HG02623 (cell line): ENCODE results near the gene IGSF22.

Source experiments
- ATAC-seq: cut with Tn5 transposase; IDR thresholded peaks from one replicate; pipeline ENCODE4 v1.9.1; 2021; ENCODE audit warnings: moderate library complexity; ENCODE audit not compliant: unreplicated experiment

IGSF22 gene

DNA sequence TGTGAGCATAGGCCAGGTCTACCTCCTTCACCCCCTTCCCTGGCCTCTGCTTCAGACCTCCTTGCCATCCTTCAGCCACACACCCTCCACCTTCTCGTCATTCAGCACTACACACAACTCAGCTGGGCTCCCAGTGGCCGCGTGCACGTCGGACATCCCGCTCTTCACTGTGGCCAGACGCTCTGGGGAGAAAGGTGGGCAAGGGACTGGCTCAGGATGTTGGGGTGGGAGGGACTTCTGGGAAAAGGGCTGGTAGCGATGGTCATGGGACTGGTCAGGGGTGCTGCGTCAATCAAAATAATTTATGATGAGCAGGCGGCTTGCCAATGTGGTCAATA is 11.6 kb downstream of the IGSF22 start:
- no peak for ATAC-seq

DNA sequence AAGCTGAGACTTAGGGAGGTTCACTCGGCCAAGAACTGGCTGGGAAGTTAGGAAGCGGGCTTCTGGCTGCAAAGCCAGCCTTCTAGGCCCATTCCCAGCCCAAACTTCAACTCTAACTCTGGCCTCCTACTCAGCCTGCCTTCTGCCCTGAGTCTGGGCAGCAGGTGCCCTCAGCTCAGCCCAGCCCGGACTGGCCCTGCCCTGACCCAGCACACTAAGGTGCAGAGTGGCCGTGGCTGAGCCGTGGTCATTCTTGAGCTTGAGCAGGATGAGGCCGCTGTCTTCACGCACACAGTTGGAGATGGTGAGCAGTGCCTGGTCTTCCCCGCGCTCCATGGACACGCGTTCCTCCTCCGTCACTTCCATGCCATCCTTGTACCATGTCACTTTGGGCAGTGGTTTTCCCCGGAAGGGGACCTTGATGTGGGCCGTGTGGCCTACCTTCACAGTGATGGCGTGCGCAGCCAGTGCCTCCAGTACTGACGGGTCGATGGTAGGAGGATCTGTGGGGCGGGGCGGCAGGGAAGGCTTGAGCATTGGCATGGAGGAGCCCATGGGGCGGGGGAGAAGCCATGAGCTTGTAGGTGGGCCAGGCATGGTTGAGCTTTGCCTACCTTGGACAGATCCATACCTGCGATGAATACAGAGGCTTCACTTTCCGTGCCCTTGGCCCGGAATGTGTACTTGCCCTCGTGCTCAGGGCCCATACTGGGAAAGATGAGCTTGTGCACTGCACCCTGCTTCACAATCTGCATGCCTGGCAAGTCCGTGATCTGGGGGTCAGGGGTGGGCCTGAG is 12.1 kb downstream of the IGSF22 start:
- ATAC-seq, result no peak

DNA sequence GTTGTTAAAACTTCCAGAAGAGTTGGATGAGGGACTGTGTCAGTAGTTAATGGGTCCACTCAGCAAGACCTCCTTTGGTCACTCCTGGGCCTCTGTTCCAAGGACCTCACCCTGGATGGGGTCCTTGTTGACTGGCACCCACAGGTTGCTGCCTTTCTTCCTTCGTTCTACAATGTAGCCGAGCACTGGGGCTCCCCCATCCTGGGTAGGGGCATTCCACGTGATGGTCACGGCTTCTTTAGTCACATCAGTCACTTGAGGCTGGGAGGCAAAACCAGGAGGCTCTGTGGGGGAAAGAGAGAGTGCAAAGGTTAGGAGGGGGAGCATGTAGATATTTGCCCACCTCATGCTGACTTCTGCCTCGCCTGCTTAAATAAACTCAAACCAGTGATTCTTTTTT is 15.4 kb downstream of the IGSF22 start:
- ATAC-seq, result no peak

DNA sequence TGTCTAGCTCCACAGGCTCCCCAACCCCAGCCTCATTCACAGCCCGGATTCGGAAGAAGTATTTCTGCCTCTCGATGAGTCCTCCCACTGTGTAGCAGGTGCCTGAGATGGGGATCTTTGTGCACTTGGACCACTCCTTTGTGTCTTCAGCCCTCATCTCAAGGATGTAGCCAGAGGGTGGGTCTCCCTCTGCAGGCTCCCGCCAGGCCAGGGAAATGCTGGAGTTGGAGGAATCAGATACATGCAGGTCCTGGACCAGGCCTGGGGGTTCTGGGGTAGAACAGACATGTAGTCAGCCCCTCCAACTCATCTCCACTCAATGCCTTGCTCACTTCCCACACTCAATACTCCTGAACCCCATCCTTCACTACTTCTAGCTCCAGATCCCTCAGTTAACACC is 16.6 kb downstream of the IGSF22 start:
- ATAC-seq, result no peak

DNA sequence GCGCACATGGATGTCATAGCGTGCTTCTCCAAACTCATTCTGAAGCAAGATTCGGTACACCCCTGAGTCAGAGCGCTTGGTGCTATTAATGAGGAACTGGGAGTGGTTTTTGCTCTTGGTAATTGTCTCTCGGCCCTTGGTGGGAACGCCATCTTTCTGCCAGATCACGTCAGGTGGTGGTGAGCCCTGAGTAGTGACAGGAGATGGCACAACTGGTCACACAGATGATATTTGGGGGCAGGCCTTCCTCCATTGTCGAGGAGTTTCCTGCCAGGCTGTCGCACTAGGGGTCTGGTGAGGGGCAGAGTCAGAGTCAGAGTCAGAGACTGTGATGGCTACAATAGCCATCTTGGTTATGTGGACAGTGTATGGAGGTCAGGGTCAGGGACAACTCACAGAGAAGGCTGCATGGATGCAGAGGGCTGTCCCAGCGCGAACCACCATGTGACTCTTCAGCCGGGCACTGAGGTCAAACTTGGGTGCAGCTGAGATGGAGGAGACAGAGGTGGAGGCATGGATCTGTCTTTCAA is 18.1 kb downstream of the IGSF22 start:
- no peak for ATAC-seq

DNA sequence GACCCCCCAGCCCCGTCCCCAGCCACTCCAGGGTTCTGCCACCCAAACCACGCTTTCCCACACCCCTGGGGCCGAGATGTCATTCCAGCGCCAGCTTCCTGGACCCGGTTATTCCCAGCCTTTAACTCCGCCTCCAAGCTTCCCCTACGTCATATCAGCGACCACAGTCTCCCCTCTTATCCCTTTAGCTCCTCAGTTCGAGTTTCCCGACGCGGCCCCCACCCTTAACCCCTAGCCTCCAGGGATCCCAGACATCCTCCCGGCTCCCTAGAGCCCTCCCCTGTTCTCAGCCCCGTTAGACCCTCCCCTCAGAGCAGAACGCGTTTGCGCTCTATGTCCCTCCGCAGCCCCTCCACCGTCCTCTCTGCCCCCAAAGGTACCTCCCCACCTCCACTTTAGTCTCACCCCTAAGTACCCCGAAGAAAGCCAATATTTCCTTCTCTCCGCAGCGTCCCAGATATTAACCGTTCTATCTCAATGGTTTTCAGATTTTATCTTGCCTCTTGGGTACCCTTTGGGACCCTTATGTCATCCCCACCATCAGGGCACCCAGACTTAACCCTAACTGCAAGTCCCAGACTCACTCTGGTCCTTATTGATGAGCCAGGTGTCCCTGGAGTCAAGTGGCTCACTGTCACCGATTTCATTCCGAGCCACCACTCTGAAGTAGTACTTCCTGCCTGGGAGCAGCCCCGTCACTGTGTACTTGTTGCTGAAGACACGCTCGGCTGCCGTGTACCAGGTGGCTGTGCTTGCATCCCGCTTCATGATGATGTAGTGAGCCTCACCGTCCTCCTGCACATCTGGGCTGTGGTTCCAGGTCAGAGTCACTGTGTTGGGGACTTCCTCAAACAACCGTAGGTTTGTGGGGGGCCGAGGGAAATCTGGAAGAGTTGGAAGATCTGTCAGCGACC is 19.4 kb downstream of the IGSF22 start:
- no peak for ATAC-seq

DNA sequence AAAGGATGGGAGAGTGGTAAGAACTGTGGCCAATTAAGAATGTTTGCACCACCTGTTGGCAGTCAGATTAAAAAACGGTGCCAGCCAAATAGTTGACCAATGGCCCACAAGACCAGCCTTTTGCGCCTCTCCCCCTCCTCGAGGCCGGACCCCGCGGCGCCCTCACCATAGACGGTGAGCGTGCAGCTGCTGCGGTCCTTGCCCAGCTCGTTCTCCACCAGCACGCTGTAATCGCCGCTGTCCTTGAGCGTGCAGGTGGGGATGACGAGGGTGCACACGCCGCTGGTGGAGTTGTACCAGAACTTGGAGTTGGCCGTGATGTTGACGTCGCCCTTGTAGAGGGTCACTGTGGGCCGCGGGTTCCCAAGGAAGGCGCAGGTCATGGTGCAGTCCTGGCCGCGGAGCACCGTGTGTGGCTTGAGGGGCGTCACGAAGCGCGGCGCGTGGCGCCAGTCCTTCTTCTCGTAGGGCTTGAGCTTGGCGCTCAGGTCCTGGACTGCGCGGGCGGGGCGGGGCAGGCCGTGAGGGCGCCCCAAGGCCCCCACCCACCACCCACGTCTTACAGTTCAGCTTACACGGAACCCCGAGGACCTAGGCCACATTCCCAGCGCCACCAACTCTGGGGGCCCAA is 20.2 kb downstream of the IGSF22 start:
- ATAC-seq, result no peak

DNA sequence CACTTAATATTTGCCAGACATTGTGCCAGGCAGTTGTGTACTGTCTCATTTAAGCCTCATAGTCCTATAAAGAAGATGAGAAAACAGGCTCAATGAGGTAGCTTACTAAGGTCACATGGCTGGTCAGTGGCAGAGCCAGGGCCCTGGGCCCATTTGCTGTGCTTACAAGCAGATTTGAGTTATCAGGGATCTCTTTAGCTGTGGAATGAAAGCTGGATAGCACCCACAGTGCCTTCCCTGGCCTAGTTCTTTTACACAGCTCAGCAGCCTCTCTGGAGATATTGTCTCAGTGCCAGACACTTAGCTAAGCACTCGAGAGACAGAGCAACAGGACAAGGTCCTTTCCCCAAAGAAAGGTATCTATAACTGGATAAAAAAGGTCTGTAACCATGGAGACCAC is 21.3 kb downstream of the IGSF22 start:
- no peak for ATAC-seq

DNA sequence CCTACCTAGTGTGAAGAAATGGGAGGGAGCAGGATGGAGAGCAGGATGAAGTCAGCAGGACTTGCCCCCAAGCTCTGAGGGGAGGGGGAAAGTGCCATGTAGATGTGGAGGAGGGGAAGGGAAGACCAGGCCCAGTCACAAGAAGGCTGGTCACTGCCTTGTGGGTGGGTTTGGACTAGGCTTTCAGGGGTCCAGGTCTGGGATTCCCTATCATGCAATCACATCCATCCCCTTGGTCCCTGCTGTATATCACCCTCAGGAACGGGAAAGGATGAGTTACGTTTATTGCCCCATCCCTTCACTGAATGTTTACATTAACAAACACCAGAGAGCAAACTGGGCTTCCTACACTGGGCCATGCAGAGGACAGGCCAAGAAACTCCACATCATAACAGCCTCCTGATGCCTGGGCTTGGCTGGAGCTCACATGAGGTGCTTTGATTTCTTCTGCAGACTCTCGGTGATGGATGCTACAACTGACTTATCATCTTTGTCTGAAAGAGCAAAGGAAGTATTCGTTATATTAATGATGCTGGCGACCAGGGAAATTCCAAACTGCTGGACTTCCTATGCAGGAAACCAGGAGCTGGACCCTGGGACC is 21.8 kb downstream of the IGSF22 start:
- no peak for ATAC-seq

DNA sequence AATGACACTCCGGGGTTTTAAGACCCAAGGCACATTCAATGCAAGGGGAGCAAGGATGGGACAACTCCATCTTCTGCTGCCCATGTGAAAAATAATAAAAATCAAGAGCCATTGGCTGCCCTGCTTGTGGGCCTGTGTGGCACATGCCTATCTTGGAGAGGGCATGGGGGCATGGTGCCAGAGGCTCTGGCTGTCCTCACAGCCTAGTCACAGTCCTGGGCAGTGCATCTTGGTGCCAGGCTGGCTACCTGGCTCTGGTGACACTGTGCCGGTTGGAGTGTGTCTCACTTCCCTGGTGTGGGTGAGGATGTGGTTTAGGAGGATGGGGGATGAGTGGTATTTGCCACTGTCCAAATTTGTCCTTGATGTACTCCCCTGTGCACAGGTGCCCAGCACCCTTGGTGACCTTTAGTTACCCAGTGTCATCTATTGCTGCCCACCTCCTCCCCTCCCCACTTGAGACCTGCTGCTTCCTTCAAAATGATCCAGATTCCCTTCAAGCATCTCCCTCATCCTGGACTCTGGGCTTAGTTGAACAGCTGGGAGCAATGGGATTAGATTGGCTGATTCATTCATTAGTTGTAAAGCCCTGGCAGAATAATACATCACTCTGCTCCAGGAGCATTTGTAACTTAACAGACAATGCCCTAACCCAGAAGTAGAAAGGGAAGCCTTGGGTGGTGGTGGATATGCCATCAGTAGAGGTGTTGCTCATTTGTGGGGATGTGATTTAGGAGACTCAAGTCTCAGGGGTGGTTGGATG is 22.8 kb downstream of the IGSF22 start:
- no peak for ATAC-seq

DNA sequence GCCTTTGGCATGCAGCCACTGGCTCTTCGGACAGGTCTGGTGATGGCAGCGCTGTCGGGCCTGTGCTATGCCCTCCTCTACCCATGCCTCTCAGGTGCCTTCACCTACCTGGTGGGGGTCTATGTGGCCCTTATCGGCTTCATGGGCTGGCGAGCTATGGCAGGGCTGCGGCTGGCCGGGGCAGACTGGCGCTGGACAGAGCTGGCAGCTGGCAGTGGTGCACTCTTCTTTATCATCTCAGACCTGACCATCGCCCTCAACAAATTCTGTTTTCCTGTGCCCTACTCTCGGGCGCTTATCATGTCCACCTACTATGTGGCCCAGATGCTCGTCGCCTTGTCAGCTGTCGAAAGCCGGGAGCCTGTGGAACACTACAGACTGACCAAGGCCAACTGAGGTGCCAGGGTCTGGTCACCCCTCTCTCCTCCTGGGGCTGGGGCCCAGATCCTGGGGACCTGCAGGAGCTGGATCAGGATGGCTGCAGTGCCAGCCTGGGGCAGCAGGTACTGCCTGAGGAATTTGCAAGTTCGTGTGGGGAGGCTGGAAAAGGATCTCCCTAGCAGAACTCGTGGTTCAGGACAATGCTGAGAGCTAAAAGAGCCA is 24.3 kb downstream of the IGSF22 start:
- no peak for ATAC-seq

DNA sequence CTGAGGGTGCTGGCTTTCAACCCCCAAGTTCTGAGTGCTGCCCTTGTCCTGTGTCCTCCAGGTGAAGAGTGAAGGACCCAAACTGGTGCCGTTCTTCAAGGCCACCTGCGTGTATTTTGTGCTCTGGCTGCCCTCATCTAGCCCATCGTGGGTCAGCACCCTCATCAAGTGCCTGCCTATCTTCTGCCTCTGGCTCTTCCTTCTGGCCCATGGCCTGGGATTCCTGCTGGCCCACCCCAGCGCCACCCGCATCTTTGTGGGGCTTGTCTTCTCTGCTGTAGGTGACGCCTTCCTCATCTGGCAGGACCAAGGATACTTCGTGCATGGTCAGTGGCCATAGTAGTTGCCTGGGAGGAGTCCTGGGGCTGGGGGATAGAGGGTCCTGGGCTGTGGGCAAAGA is 25.1 kb downstream of the IGSF22 start:
- no peak for ATAC-seq

DNA sequence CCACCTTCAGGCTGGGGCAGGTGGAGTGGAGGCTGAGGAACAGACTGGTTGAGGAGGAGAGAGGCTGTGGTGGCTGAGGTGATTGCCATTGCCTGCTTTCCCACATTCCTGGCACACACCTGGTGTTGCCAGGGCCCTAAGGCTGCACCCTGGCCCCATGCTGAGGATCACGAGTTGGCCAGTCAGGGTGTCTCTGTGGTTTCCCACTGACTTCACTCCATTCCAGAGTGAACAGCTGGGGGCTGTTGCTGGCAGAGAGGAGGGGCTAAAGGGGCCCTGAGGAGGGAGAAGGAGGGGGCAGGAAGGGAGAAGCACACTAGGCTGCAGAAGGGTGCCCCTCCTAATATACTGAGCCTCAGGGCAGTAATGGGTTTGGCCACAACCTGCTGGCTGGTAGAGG is 25.6 kb downstream of the IGSF22 start:
- no peak for ATAC-seq

DNA sequence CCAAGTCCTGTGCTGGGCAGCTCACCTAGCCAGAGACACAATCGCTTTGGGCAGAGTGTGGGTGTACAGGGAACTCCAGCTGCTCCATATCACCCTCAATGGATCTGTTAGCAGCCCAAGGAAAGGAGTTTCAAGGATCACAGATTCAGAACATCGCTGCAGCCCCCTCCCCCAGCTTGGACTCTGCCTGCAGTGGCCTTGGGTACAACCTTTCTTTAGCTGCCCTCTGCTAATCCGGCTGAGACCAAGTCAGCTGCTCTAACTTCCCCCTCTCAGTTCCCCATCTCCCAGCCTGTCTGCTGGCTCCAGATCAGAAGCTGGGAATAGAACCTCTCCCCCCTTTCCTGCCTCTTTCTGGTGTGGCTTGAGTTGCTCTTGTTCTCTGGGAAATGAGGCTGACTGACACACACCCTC is 26.1 kb downstream of the IGSF22 start:
- no peak for ATAC-seq

DNA sequence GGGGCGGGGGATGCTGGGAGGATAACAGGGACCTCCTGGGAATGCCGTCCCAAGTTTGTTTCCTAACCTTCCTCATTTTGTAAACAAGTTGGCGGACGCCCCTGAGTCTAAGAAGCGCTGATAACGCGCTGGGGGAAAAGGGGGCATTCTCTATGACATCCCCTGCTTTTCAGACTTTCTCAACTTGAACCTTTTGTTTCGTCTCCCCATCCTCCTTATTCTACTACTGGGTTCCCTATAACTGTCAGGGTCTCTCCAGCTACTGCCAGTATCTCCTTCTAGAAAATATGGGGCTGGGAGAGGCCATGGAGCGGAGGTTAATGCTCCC is 26.8 kb downstream of the IGSF22 start:
- no peak for ATAC-seq

DNA sequence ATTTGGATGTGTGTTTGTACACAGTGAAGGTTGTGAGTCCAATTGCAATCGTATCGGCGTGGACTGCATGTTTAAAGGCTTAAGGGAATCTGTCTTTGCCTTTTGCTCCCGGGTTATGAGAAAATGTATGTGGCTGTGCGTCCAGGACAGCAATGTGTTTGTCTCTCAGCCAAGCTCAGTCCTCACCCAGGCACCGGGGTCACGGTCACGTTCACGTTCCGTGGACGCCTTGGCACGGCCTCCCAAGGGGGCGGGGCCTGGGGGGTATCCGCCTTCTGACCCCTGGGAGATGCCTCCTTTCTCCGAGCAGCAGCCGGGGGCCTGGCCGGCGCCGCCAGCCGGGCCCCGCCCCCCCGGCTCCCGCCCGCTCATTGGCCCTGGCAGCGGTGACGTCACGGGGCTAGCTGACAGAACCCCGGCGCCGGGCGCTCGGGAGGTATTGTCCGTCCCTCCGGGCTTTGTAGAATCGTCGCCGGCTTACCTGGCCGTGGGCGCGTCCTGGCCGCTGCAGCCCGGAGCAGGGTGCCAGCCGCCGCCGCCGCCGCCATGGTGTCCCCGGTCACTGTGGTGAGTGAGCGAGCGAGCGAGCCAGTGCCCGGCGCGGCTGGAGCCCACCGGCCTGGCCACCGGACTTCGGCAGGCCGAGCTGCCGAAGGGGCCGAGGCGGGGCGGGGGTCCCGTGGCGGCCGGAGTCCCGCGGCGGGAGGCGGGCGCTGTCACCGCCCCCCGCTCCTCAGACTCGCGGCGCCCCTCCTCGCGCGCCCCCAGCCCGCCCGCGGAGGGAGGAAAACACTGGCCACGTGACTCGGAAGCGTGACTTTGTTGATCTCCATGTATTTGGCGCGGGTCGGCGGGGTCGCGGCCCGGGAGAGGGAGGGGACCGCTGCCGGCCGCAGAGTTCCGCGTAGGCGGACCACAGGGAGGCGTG is 27.4 kb downstream of the IGSF22 start, which contains the start of gene TMEM86A:
Gene TMEM86A, plus strand, starts transcription at position 439 of the 928 bp plus-strand sequence. Its CDS starts 108 bp downstream, at position 547.
- peak; percentile 92 for ATAC-seq

DNA sequence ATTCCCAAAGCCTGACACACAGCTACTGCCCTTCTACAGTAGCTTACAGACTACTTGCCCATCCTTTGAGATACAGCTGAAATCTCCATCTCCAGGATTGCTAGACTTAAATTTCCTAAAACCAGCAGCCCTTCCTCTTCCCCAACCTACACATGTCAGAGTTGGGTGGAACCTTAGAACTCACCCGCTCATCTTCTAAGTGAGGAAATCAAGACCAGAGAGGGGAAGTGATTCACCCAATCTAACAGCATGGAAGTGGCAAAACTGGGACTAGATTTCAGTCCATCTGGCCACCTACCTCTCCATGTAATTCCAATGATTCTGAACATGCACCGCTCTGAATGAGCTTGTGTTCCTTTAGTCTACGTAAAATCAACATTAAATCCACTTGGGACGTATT is 28.4 kb downstream of the IGSF22 start:
- no peak for ATAC-seq

DNA sequence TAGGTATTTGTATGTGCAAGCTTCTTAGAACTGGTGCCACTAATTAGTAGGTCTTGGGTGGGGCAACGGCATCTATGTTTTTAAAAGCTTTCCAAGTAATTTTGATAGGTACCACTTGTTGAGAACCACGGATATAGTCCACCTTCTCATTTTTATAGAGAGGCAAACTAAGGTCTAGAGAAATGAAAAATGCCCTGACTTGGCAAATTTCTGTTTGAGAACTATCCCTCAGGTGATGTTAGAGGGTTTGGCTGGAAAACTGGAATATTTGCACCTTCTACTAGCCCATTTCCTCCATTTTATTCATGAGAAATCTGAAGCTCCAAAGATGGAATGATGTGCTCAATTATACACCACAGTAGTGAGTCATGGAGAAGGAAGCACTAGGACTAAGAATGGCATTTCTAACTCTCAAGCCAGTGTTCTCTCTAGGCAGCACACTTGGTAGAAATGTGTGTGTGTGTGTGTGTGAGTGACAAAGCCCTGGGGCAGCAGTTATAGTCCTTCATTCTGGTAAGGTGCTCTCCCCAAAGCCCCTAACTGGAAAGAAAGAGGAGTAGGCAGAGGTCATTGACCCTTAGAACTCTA is 29.3 kb downstream of the IGSF22 start:
- ATAC-seq, result no peak
